SKM-1 (cell line): ENCODE measurements around the gene NMS.

Source experiments
- DNase-seq: peaks from one replicate; lab custom pipeline; 2025; ENCODE audit not compliant: unreplicated experiment; lab: John Stamatoyannopoulos, UW

NMS gene

GRCh38 chr2:100484390-100484789 lies 14.1 kb downstream of the NMS start:
- no peak for DNase-seq

- DNase-seq = no peak
Measured at GRCh38 chr2:100485396-100485795, 15.1 kb downstream of the NMS start.

GRCh38 chr2:100494712-100495111 lies 24.4 kb downstream of the NMS start:
- no peak for DNase-seq

GRCh38 chr2:100502782-100503181 lies 32.5 kb downstream of the NMS start:
- no peak for DNase-seq

- no peak for DNase-seq
Measured at GRCh38 chr2:100504542-100504941, 34.3 kb downstream of the NMS start.

- no peak for DNase-seq
Measured at GRCh38 chr2:100509066-100509465, 38.8 kb downstream of the NMS start.

- peak; percentile 64 for DNase-seq
Measured at GRCh38 chr2:100513650-100514049, 43.4 kb downstream of the NMS start.

GRCh38 chr2:100517556-100517955 lies 47.3 kb downstream of the NMS start:
- DNase-seq = no peak

- DNase-seq = no peak
Measured at GRCh38 chr2:100518801-100519200, 48.5 kb downstream of the NMS start.

- DNase-seq = no peak
Measured at GRCh38 chr2:100520224-100520623, 49.9 kb downstream of the NMS start.

- no peak for DNase-seq
Measured at GRCh38 chr2:100522430-100522829, 52.1 kb downstream of the NMS start.

GRCh38 chr2:100524331-100524730 lies 54.0 kb downstream of the NMS start:
- DNase-seq = no peak

- no peak for DNase-seq
Measured at GRCh38 chr2:100526868-100527267, 56.6 kb downstream of the NMS start.

- no peak for DNase-seq
Measured at GRCh38 chr2:100527440-100528015, 57.2 kb downstream of the NMS start.

GRCh38 chr2:100529176-100529575 lies 58.9 kb downstream of the NMS start:
- no peak for DNase-seq

- DNase-seq = no peak
Measured at GRCh38 chr2:100529900-100530299, 59.6 kb downstream of the NMS start.
